IMR-90 (cell line): ENCODE measurements around the gene RSF1. TPM values are rescaled to one million over a fixed set of nuclear protein-coding genes. Genes with fewer than 3 reads are reported as not detected.

Source experiments
- ATAC-seq: fragments of 200-7000 bp; cut with Tn5 transposase; 2 replicates; pipeline ENCODE4 v1.9.1; 2020; ENCODE audit warnings: low read depth, mild to moderate bottlenecking, moderate library complexity
- BruUV-seq: library from RNA; stranded (reverse); fragments of 400-500 nt; replicated peaks from 2 replicates; lab custom pipeline; 2021; lab: Mats Ljungman, UMichigan
- CTCF ChIA-PET: fragments of 300-600 bp; formaldehyde crosslinking; extraction: SDS; loops from one replicate; lab custom pipeline; 2021; ENCODE audit warnings: antibody characterized with exemption; lab: Yijun Ruan, JAX
- POLR2A ChIA-PET: fragments of 300-600 bp; sonication (Branson Sonifier 250); formaldehyde crosslinking; loops from one replicate; lab custom pipeline; 2022; ENCODE audit warnings: antibody characterized with exemption; ENCODE audit not compliant: unreplicated experiment; lab: Charles Lee
- DNase-seq: peaks from one replicate; pipeline ENCODE4 v3.0.0; 2013
- H2AFZ ChIP-seq: replicated peaks from 2 replicates; pipeline ENCODE3; 2013; ENCODE audit warnings: low read length, mild to moderate bottlenecking; ENCODE audit not compliant: poor library complexity
- H2AK5ac ChIP-seq: 2 replicates; pipeline ENCODE4 v1.6.1; 2013; ENCODE audit warnings: low read depth, low read length, inconsistent platforms
- H2AK9ac ChIP-seq: replicated peaks from 2 replicates; pipeline ENCODE3; 2013; ENCODE audit warnings: mild to moderate bottlenecking, low read depth, low read length, moderate library complexity; ENCODE audit not compliant: poor library complexity
- H2BK120ac ChIP-seq: 2 replicates; pipeline ENCODE4 v1.6.1; 2013; ENCODE audit warnings: low read depth, low read length, inconsistent platforms
- H2BK15ac ChIP-seq: 3 replicates; pipeline ENCODE4 v1.6.1; 2013; ENCODE audit warnings: low read depth, low read length, inconsistent platforms
- H2BK20ac ChIP-seq: 2 replicates; pipeline ENCODE4 v1.6.1; 2013; ENCODE audit warnings: low read depth, mild to moderate bottlenecking, inconsistent platforms, low read length, moderate library complexity
- H2BK5ac ChIP-seq: 2 replicates; pipeline ENCODE4 v1.6.1; 2013; ENCODE audit warnings: mild to moderate bottlenecking, low read depth, low read length, inconsistent platforms; ENCODE audit not compliant: poor library complexity, severe bottlenecking
- H3K14ac ChIP-seq: replicated peaks from 2 replicates; pipeline ENCODE4 v1.6.1; 2013; ENCODE audit warnings: low read depth, low read length, inconsistent platforms
- H3K18ac ChIP-seq: 2 replicates; pipeline ENCODE4 v1.6.1; 2013; ENCODE audit warnings: low read depth, low read length, control low read depth
- H3K23ac ChIP-seq: 2 replicates; pipeline ENCODE4 v1.6.1; 2013; ENCODE audit warnings: low read depth, low read length, inconsistent platforms
- H3K27ac ChIP-seq: 2 replicates; pipeline ENCODE4 v1.5.1; 2013; ENCODE audit warnings: mild to moderate bottlenecking, control low read depth, low read length; ENCODE audit not compliant: insufficient read depth
- H3K27me3 ChIP-seq: 2 replicates; pipeline ENCODE4 v1.6.1; 2013; ENCODE audit warnings: low read length; ENCODE audit not compliant: control insufficient read depth, insufficient read depth
- H3K36me3 ChIP-seq: 2 replicates; pipeline ENCODE4 v1.6.1; 2013; ENCODE audit warnings: low read length, mixed read lengths; ENCODE audit not compliant: control insufficient read depth, insufficient read depth
- H3K4ac ChIP-seq: 2 replicates; pipeline ENCODE4 v1.6.1; 2013; ENCODE audit warnings: low read depth, low read length, inconsistent platforms
- H3K4me1 ChIP-seq: 2 replicates; pipeline ENCODE4 v1.6.1; 2013; ENCODE audit warnings: low read length, mixed read lengths; ENCODE audit not compliant: control insufficient read depth, insufficient read depth
- H3K4me2 ChIP-seq: 2 replicates; pipeline ENCODE4 v1.6.1; 2013; ENCODE audit warnings: low read depth, mild to moderate bottlenecking, control low read depth, low read length, moderate library complexity
- H3K4me3 ChIP-seq: 2 replicates; pipeline ENCODE4 v1.5.1; 2013; ENCODE audit warnings: low read depth, mild to moderate bottlenecking, control low read depth, low read length, moderate library complexity; ENCODE audit not compliant: insufficient read depth
- H3K56ac ChIP-seq: 2 replicates; pipeline ENCODE4 v1.6.1; 2013; ENCODE audit warnings: low read length, inconsistent platforms; ENCODE audit not compliant: insufficient read depth; ENCODE audit errors: extremely low read depth
- H3K79me1 ChIP-seq, 2 experiments: 2 replicates each; pipeline ENCODE4 v1.6.1; 2013; ENCODE audit warnings: low read length in 2 of 2, inconsistent platforms in 1 of 2, low read depth in 1 of 2
- H3K9ac ChIP-seq: 2 replicates; pipeline ENCODE4 v1.6.1; 2013; ENCODE audit warnings: low read depth, low read length, control low read depth
- H3K9me1 ChIP-seq: 2 replicates; pipeline ENCODE4 v1.6.1; 2013; ENCODE audit warnings: low read length, inconsistent platforms; ENCODE audit not compliant: insufficient read depth
- H3K9me3 ChIP-seq: 2 replicates; pipeline ENCODE4 v1.6.1; 2013; ENCODE audit warnings: low read length; ENCODE audit not compliant: control insufficient read depth, insufficient read depth
- H4K20me1 ChIP-seq: 2 replicates; pipeline ENCODE4 v1.6.1; 2013; ENCODE audit warnings: low read length, inconsistent platforms; ENCODE audit not compliant: insufficient read depth
- H4K5ac ChIP-seq: 2 replicates; pipeline ENCODE4 v1.6.1; 2013; ENCODE audit warnings: mild to moderate bottlenecking, low read depth, low read length, control low read depth
- H4K8ac ChIP-seq, 2 experiments: 2 replicates each; pipeline ENCODE4 v1.6.1; 2013; ENCODE audit warnings: low read depth in 2 of 2, low read length in 2 of 2, control low read depth in 1 of 2, inconsistent platforms in 1 of 2
- H4K91ac ChIP-seq: 2 replicates; pipeline ENCODE4 v1.6.1; 2013; ENCODE audit warnings: low read depth, low read length, inconsistent platforms; ENCODE audit not compliant: insufficient read depth
- BHLHE40 ChIP-seq: fragments of 150-350 bp; IDR thresholded peaks from 2 replicates; pipeline ENCODE4 v1.6.1; 2016; ENCODE audit warnings: mild to moderate bottlenecking, low read depth, low read length
- CHD1 ChIP-seq: IDR thresholded peaks from 2 replicates; pipeline ENCODE4 v1.6.1; 2012; ENCODE audit warnings: low read depth, low read length, improper control_type of control experiment
- FOS ChIP-seq: fragments of 150-350 bp; IDR thresholded peaks from 2 replicates; pipeline ENCODE4 v1.6.1; 2016; ENCODE audit warnings: low read depth, low read length
- MXI1 ChIP-seq: IDR thresholded peaks from 2 replicates; pipeline ENCODE4 v1.6.1; 2012; ENCODE audit warnings: low read depth, mild to moderate bottlenecking, low read length, moderate library complexity, borderline replicate concordance
- NFE2L2 ChIP-seq: fragments of 150-350 bp; IDR thresholded peaks from 2 replicates; pipeline ENCODE4 v1.6.1; 2016; ENCODE audit warnings: low read depth, mild to moderate bottlenecking, low read length
- POLR2A ChIP-seq: IDR thresholded peaks from 2 replicates; pipeline ENCODE4 v1.6.1; 2012; ENCODE audit warnings: mild to moderate bottlenecking, low read depth, low read length
- RAD21 ChIP-seq: IDR thresholded peaks from 2 replicates; pipeline ENCODE4 v1.6.1; 2012; ENCODE audit warnings: low read length, improper control_type of control experiment
- RCOR1 ChIP-seq: IDR thresholded peaks from 2 replicates; pipeline ENCODE4 v1.6.1; 2012; ENCODE audit warnings: mild to moderate bottlenecking, low read length, improper control_type of control experiment; ENCODE audit not compliant: insufficient replicate concordance
- RFX5 ChIP-seq: IDR thresholded peaks from 2 replicates; pipeline ENCODE4 v1.8.0; 2012; ENCODE audit warnings: low read depth, mild to moderate bottlenecking, low read length, moderate library complexity
- WGBS, 2 experiments: methylation state at CpG; one replicate each; pipeline versions ENCODE4 v1.1.5 to v1.1.7; 2013; ENCODE audit warnings: missing lambda C conversion rate in 2 of 2; ENCODE audit not compliant: insufficient read length in 1 of 2; ENCODE audit errors: extremely low coverage in 2 of 2; 5-methylcytosine and 5-hydroxymethylcytosine counted together
- dilution Hi-C: fragments of 300-500 bp; cut with HindIII; formaldehyde crosslinking; loops from one replicate; pipeline ENCODE4 v1.14.3; 2018; ENCODE audit warnings: low sequenced_read_pairs; ENCODE audit not compliant: unreplicated experiment
- in situ Hi-C: fragments of 300-500 bp; cut with MboI; formaldehyde crosslinking; loops from 3 replicates; pipeline ENCODE4 v1.14.3; 2019; ENCODE audit warnings: low sequenced_read_pairs, inconsistent platforms, mixed read lengths
- intact Hi-C: fragments of 100-400 bp; cut with micrococcal nuclease; formaldehyde crosslinking; loops from 2 replicates; pipeline ENCODE4 v1.10.0; 2022
- polyA plus RNA-seq, 3 experiments: library from polyadenylated mRNA; depleted of rRNA; stranded (reverse); fragments of >200 nt; gene quantifications; 2 replicates each; pipeline ENCODE4 v1.2.3, GENCODE V29; 2012; ENCODE audit warnings: low replicate concordance in 1 of 3
- total RNA-seq: library from RNA; depleted of rRNA; stranded (reverse); fragments of >200 nt; gene quantifications from 2 replicates; pipeline ENCODE4 v1.2.3, GENCODE V29; 2012
- TF ChIP-seq, protein P1 (sequence below): fragments of 150-350 bp; IDR thresholded peaks from 2 replicates; pipeline ENCODE4 v1.6.1; 2017; ENCODE audit warnings: mild to moderate bottlenecking, antibody characterized with exemption, low read length, low read depth
- TF ChIP-seq, protein P2 (sequence below): conservative IDR thresholded peaks from 2 replicates; pipeline ENCODE4 v1.5.1; 2012; ENCODE audit warnings: mild to moderate bottlenecking, low read depth, low read length, improper control_type of control experiment

RSF1 gene
- total and polyA plus RNA-seq, 2 of the 4 experiments (the other 2 are of a cell fraction): 13.9 to 18.5 TPM

DNA sequence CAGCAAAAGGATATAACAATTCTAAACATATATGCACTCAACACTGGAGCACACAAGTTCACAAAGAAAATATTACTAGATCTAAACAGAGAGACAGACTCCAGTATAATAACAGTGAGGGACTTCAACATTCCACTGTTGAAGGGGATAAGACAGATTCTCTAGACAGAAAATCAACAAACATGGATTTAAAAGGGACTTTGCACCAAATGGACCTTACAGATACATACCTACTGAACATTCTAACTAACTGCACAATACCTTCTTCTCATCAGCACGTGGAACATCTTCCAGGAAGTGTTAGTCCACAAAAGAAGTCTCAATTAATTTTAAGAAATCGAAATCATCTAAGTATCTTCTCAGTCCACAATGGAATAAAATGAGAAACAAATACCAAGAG is 26.6 kb downstream of the RSF1 start:
- Histone ChIP-seq H2BK120ac (no peak overlapping the region), H3K9me1 (peaks cover 9% of the 10 kb centered on the region), H2AFZ (no peak overlapping the region), H3K27ac (no peak overlapping the region), H3K36me3 (peaks cover 9% of the 10 kb centered on the region), H3K27me3 (no peaks in the 10 kb centered on the region), H2BK15ac (no peak overlapping the region), H3K14ac (no peak overlapping the region), H4K8ac (no peak overlapping the region), H4K20me1 (peaks cover 93% of the 10 kb centered on the region), H2BK5ac (no peak overlapping the region), H3K23ac (no peak overlapping the region), H3K18ac (no peak overlapping the region), H4K91ac (no peak overlapping the region), H4K5ac (no peak overlapping the region), H3K4me1 (no peaks in the 10 kb centered on the region), H3K9me3 (no peaks in the 10 kb centered on the region; the same call in 1 of the 2 replicates), H3K4me2 (no peak overlapping the region), H2AK5ac (no peak overlapping the region), H3K79me1 (peaks cover 19 to 62% of the 10 kb centered on the region in 2 experiments), H3K4ac (no peak overlapping the region), H3K9ac (no peak overlapping the region), H2AK9ac (no peak overlapping the region), H2BK20ac (no peak overlapping the region), H3K4me3 (no peak overlapping the region), H3K56ac (no peak overlapping the region)
- ATAC-seq (no peak), DNase-seq (no peak)
- WGBS, 2 experiments: no CpG with 5 or more reads among the region's 2 CpGs
- CTCF ChIA-PET: no interaction called here
- no TSS peak for BruUV-seq
- dilution Hi-C loops (no loop called here), in situ Hi-C loops (no loop called here), intact Hi-C loops (no loop called here)
- POLR2A ChIA-PET: no interaction called here
- TF ChIP-seq MXI1: no peak
- TF ChIP-seq FOS: no peak
- TF ChIP-seq RCOR1: no peak
- TF ChIP-seq, protein P1, sequence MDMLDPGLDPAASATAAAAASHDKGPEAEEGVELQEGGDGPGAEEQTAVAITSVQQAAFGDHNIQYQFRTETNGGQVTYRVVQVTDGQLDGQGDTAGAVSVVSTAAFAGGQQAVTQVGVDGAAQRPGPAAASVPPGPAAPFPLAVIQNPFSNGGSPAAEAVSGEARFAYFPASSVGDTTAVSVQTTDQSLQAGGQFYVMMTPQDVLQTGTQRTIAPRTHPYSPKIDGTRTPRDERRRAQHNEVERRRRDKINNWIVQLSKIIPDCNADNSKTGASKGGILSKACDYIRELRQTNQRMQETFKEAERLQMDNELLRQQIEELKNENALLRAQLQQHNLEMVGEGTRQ: no peak
- no peak for TF ChIP-seq RFX5
- no peak for TF ChIP-seq POLR2A
- no peak for TF ChIP-seq RAD21
- no peak for TF ChIP-seq BHLHE40
- no peak for TF ChIP-seq CHD1
- TF ChIP-seq NFE2L2: no peak
- TF ChIP-seq, protein P2, sequence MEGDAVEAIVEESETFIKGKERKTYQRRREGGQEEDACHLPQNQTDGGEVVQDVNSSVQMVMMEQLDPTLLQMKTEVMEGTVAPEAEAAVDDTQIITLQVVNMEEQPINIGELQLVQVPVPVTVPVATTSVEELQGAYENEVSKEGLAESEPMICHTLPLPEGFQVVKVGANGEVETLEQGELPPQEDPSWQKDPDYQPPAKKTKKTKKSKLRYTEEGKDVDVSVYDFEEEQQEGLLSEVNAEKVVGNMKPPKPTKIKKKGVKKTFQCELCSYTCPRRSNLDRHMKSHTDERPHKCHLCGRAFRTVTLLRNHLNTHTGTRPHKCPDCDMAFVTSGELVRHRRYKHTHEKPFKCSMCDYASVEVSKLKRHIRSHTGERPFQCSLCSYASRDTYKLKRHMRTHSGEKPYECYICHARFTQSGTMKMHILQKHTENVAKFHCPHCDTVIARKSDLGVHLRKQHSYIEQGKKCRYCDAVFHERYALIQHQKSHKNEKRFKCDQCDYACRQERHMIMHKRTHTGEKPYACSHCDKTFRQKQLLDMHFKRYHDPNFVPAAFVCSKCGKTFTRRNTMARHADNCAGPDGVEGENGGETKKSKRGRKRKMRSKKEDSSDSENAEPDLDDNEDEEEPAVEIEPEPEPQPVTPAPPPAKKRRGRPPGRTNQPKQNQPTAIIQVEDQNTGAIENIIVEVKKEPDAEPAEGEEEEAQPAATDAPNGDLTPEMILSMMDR: no peak
